ENCODE results near the gene GPC2.
"Not testable (repeated sequence)": the region's sequence is repeated elsewhere in the genome, so short reads cannot be mapped to it uniquely, and the experiment has no call there.

DNA sequence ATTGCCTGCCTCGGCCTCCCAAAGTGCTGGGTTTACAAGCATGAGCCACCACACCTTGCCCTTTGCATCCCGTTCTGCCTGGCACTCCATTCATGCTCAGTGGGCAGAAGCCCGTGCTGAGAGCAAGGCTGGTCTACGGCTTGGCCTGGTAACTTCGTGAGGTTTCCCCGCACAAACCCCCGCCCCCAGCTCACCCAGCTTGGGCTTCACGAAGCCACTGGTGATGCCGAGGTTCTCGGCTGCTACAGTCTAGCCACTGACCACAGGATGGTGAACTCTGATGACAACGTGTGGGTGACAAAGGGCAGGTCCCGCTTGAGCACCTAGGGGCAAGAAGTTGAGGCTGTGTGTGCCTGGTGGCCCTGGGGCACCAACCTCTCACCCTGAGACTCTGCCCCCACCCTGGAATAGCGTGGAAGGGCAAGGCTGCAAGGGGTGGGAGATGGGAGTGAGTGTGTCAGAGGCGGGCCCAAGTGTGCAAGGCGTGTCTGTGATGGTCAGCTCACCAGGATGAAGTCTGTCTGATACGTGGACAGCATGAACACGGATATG, 46.3 kb upstream of the GPC2 start:
- TF ChIP-seq CTCF (IDR thresholded peaks at IDR 0.05 in 2 of 3, conservative IDR thresholded peaks at IDR 0.05 in 1 of 3; ENCODE audit: borderline replicate concordance in 1 of 3, insufficient read depth in 1 of 3, low read depth in 2 of 3, low read length in 2 of 3); EZH2phosphoT487 (IDR thresholded peaks at IDR 0.05; ENCODE audit: borderline replicate concordance); POLR2A (IDR thresholded peaks at IDR 0.05; ENCODE audit: borderline replicate concordance, extremely low read depth, insufficient read depth, insufficient read length); ZFX (IDR thresholded peaks at IDR 0.05); RAD21 (IDR thresholded peaks at IDR 0.05; ENCODE audit: low read depth); EZH2 (IDR thresholded peaks at IDR 0.05); SP1 (IDR thresholded peaks at IDR 0.05; ENCODE audit: low read depth); POLR2AphosphoS5 (IDR thresholded peaks at IDR 0.05; ENCODE audit: low read depth, low read length): not testable (repeated sequence)
- TF ChIP-seq, protein P1, sequence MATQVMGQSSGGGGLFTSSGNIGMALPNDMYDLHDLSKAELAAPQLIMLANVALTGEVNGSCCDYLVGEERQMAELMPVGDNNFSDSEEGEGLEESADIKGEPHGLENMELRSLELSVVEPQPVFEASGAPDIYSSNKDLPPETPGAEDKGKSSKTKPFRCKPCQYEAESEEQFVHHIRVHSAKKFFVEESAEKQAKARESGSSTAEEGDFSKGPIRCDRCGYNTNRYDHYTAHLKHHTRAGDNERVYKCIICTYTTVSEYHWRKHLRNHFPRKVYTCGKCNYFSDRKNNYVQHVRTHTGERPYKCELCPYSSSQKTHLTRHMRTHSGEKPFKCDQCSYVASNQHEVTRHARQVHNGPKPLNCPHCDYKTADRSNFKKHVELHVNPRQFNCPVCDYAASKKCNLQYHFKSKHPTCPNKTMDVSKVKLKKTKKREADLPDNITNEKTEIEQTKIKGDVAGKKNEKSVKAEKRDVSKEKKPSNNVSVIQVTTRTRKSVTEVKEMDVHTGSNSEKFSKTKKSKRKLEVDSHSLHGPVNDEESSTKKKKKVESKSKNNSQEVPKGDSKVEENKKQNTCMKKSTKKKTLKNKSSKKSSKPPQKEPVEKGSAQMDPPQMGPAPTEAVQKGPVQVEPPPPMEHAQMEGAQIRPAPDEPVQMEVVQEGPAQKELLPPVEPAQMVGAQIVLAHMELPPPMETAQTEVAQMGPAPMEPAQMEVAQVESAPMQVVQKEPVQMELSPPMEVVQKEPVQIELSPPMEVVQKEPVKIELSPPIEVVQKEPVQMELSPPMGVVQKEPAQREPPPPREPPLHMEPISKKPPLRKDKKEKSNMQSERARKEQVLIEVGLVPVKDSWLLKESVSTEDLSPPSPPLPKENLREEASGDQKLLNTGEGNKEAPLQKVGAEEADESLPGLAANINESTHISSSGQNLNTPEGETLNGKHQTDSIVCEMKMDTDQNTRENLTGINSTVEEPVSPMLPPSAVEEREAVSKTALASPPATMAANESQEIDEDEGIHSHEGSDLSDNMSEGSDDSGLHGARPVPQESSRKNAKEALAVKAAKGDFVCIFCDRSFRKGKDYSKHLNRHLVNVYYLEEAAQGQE (IDR thresholded peaks at IDR 0.05; ENCODE audit: low read depth) = not testable (repeated sequence)

All from HCT116 (cell line).